ENCODE measurements around the gene IDUA. TPM values are rescaled to one million over a fixed set of nuclear protein-coding genes. Genes with fewer than 3 reads are reported as not detected.

IDUA gene
- total RNA-seq, 1 donor from 2014 or later = 37.2 TPM

- no peaks in the 10 kb centered on the region for H3K36me3 Mint-ChIP-seq
- no peaks in the 10 kb centered on the region for H3K27me3 Mint-ChIP-seq
- H3K9me3 Mint-ChIP-seq = no peaks in the 10 kb centered on the region
- H3K27ac Mint-ChIP-seq = no peak overlapping the region
- no peak for TF ChIP-seq CTCF (conservative IDR thresholded peaks at IDR 0.05)
- H3K4me1 Mint-ChIP-seq (ENCODE audit: unreplicated experiment) = peaks cover 6% of the 10 kb centered on the region
- H3K4me3 Mint-ChIP-seq = no peak overlapping the region
- no peak for DNase-seq (ENCODE audit: extremely low spot score, unreplicated experiment)
These were observed 30.9 kb downstream of the IDUA start for GRCh38 chr4:1017706-1018105.

GRCh38 chr4:1018147-1019020 is 31.5 kb downstream of the IDUA start:
- no peak for TF ChIP-seq CTCF (conservative IDR thresholded peaks at IDR 0.05)
- H3K9me3 Mint-ChIP-seq = no peaks in the 10 kb centered on the region
- H3K4me3 Mint-ChIP-seq = no peak overlapping the region
- H3K27ac Mint-ChIP-seq = no peak overlapping the region
- no peak for DNase-seq (ENCODE audit: extremely low spot score, unreplicated experiment)
- H3K4me1 Mint-ChIP-seq (ENCODE audit: unreplicated experiment) = peaks cover 6% of the 10 kb centered on the region
- no peaks in the 10 kb centered on the region for H3K27me3 Mint-ChIP-seq
- H3K36me3 Mint-ChIP-seq = no peaks in the 10 kb centered on the region

- Mint-ChIP-seq H3K4me1 (ENCODE audit: unreplicated experiment) (no peaks in the 10 kb centered on the region), H3K36me3 (no peaks in the 10 kb centered on the region), H3K9me3 (no peaks in the 10 kb centered on the region), H3K27ac (no peak overlapping the region), H3K4me3 (no peak overlapping the region), H3K27me3 (no peaks in the 10 kb centered on the region)
- no peak for TF ChIP-seq CTCF (conservative IDR thresholded peaks at IDR 0.05)
- DNase-seq (ENCODE audit: extremely low spot score, unreplicated experiment) = no peak
These were observed 32.5 kb downstream of the IDUA start for GRCh38 chr4:1019320-1019719.

- Mint-ChIP-seq H3K4me1 (ENCODE audit: unreplicated experiment) (no peaks in the 10 kb centered on the region), H3K4me3 (no peak overlapping the region), H3K36me3 (no peaks in the 10 kb centered on the region), H3K27ac (no peak overlapping the region), H3K9me3 (no peaks in the 10 kb centered on the region), H3K27me3 (no peaks in the 10 kb centered on the region)
- DNase-seq (ENCODE audit: extremely low spot score, unreplicated experiment) = no peak
- no peak for TF ChIP-seq CTCF (conservative IDR thresholded peaks at IDR 0.05)
These were observed 33.1 kb downstream of the IDUA start for GRCh38 chr4:1019729-1020470.

GRCh38 chr4:1021386-1022050 is 34.7 kb downstream of the IDUA start:
- no peaks in the 10 kb centered on the region for H3K27me3 Mint-ChIP-seq
- no peaks in the 10 kb centered on the region for H3K9me3 Mint-ChIP-seq
- TF ChIP-seq CTCF (conservative IDR thresholded peaks at IDR 0.05) = no peak
- no peak overlapping the region for H3K27ac Mint-ChIP-seq
- DNase-seq (ENCODE audit: extremely low spot score, unreplicated experiment) = no peak
- H3K4me1 Mint-ChIP-seq (ENCODE audit: unreplicated experiment) = no peaks in the 10 kb centered on the region
- peaks cover 4% of the 10 kb centered on the region for H3K36me3 Mint-ChIP-seq
- no peak overlapping the region for H3K4me3 Mint-ChIP-seq
